Natural killer cell (primary cell): Measurements from ENCODE around the gene GSTA4. TPM values are rescaled to one million over a fixed set of nuclear protein-coding genes. Genes with fewer than 3 reads are reported as not detected.

Source experiments
- ATAC-seq, 3 donors: fragments of 150-1000 bp in 2 of 3; fragments of 200-7000 bp in 1 of 3; cut with Tn5 transposase; 1 replicate in 1 of 3; 2 replicates in 2 of 3; pipeline ENCODE4 v1.10.0; 2021; ENCODE audit warnings: mild to moderate bottlenecking in 2 of 3, moderate library complexity in 2 of 3
- DNase-seq, 2 donors: peaks; one replicate each; pipeline versions ENCODE4 v3.0.0 to v3.0.0-alpha.2; 2013 to 2021; ENCODE audit warnings: mixed read lengths in 1 of 2
- H3K27ac ChIP-seq: one replicate; pipeline ENCODE4 v1.5.1; 2013; ENCODE audit warnings: mild to moderate bottlenecking, low read length
- H3K27me3 ChIP-seq: one replicate; pipeline ENCODE4 v1.6.1; 2013; ENCODE audit warnings: low read length; ENCODE audit not compliant: control insufficient read depth, insufficient read depth
- H3K36me3 ChIP-seq: one replicate; pipeline ENCODE4 v1.6.1; 2013; ENCODE audit warnings: low read length; ENCODE audit not compliant: control insufficient read depth, insufficient read depth
- H3K4me1 ChIP-seq: one replicate; pipeline ENCODE4 v1.6.1; 2013; ENCODE audit warnings: low read length; ENCODE audit not compliant: control insufficient read depth, insufficient read depth
- H3K4me3 ChIP-seq: one replicate; pipeline ENCODE4 v1.5.1; 2013; ENCODE audit warnings: low read length
- H3K9me3 ChIP-seq: one replicate; pipeline ENCODE4 v1.6.1; 2013; ENCODE audit warnings: low read length; ENCODE audit not compliant: control insufficient read depth, insufficient read depth
- H3K27ac Mint-ChIP-seq, 2 donors: one replicate each; pipeline ENCODE4 v1.8.0; 2022; ENCODE audit warnings: mild to moderate bottlenecking in 2 of 2, mixed read lengths in 2 of 2, moderate library complexity in 1 of 2
- H3K27me3 Mint-ChIP-seq, 2 donors: one replicate each; pipeline ENCODE4 v1.8.0; 2022; ENCODE audit warnings: low read depth in 2 of 2, mixed read lengths in 2 of 2
- H3K36me3 Mint-ChIP-seq: one replicate; pipeline ENCODE4 v1.8.0; 2022; ENCODE audit warnings: mixed read lengths
- H3K4me1 Mint-ChIP-seq, 2 donors: one replicate each; pipeline ENCODE4 v1.8.0; 2022; ENCODE audit warnings: mixed read lengths in 2 of 2
- H3K4me3 Mint-ChIP-seq: one replicate; pipeline ENCODE4 v1.8.0; 2022; ENCODE audit warnings: mild to moderate bottlenecking, moderate library complexity, mixed read lengths
- H3K9me3 Mint-ChIP-seq, 2 donors: one replicate each; pipeline ENCODE4 v1.8.0; 2022; ENCODE audit warnings: mixed read lengths in 2 of 2
- WGBS: methylation state at CpG from one replicate; pipeline ENCODE4 v1.1.7; 2013; ENCODE audit warnings: missing lambda C conversion rate; ENCODE audit not compliant: insufficient coverage; 5-methylcytosine and 5-hydroxymethylcytosine counted together
- intact Hi-C: fragments of 100-400 bp; cut with micrococcal nuclease; formaldehyde crosslinking; loops from one replicate; pipeline ENCODE4 v1.14.2; 2022
- total RNA-seq, 4 donors: library from RNA; stranded (reverse); fragments of 120-200 nt in 1 of 4; gene quantifications; one replicate each; pipeline versions ENCODE4 v1.2.3 to v1.2.4, GENCODE V29; 2013 to 2022
- TF ChIP-seq, protein P1 (sequence below): fragments of 200-600 bp; IDR thresholded peaks from one replicate; pipeline ENCODE4 v1.8.0; 2022; ENCODE audit warnings: antibody characterized with exemption

Gene GSTA4
- total RNA-seq, 3 donors from 2014 or later (not counting 1 experiment from before 2014, with no cell fraction given): 0.55 to 2.5 (median 1.8) TPM

DNA sequence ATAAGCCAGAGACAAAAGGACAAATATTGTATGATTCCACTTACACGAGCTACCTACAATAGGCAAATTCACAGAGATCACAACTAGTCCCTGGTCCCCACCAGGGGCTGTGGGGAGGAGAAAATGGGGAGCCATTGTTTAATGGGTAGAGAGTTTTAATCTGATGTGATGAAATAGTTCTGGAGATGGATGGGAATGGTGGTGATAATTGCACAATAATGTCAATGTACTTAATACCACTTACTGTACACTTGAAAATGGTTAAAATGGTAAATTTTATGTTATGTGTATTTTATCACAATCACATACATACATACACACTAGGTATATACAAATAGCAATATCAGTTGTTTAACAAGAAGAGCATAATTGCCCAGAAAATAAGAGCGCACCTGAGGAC, 61.3 kb downstream of the GSTA4 start:
- no peaks in the 10 kb centered on the region for H3K4me1 Mint-ChIP-seq
- H3K9me3 Mint-ChIP-seq: no peaks in the 10 kb centered on the region
- 100% methylated on average over 2 of the region's 2 CpGs for WGBS
- Histone ChIP-seq H3K27me3 (no peaks in the 10 kb centered on the region), H3K36me3 (no peaks in the 10 kb centered on the region), H3K4me1 (no peaks in the 10 kb centered on the region), H3K4me3 (no peak overlapping the region), H3K9me3 (no peaks in the 10 kb centered on the region), H3K27ac (no peak overlapping the region)
- H3K4me3 Mint-ChIP-seq: no peak overlapping the region
- intact Hi-C loops: no loop called here
- peaks cover 7 to 10% of the 10 kb centered on the region in 2 donors for H3K27me3 Mint-ChIP-seq
- DNase-seq: no peak
- no peak overlapping the region for H3K27ac Mint-ChIP-seq
- TF ChIP-seq, protein P1, sequence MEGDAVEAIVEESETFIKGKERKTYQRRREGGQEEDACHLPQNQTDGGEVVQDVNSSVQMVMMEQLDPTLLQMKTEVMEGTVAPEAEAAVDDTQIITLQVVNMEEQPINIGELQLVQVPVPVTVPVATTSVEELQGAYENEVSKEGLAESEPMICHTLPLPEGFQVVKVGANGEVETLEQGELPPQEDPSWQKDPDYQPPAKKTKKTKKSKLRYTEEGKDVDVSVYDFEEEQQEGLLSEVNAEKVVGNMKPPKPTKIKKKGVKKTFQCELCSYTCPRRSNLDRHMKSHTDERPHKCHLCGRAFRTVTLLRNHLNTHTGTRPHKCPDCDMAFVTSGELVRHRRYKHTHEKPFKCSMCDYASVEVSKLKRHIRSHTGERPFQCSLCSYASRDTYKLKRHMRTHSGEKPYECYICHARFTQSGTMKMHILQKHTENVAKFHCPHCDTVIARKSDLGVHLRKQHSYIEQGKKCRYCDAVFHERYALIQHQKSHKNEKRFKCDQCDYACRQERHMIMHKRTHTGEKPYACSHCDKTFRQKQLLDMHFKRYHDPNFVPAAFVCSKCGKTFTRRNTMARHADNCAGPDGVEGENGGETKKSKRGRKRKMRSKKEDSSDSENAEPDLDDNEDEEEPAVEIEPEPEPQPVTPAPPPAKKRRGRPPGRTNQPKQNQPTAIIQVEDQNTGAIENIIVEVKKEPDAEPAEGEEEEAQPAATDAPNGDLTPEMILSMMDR: no peak
- no peak for ATAC-seq
- no peaks in the 10 kb centered on the region for H3K36me3 Mint-ChIP-seq

DNA sequence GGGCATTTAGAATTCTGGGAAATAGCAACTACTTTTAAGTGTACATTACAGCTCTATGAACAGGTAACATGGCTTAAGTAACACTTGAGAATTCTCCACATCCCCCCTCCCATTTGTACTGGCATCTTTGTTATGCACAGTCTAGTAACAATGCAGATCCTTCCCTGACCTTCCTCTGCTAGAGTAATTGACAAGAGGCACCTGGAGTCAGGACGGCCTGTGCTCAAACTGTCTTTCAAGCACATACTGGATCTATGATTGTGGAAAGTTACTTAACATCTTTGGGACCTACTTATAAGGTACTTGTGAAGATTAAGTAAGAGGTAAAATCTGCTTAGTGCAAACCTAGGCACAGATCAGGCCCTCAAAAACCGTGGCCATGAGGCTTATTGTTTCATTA, 63.7 kb downstream of the GSTA4 start:
- Mint-ChIP-seq H3K36me3 (no peaks in the 10 kb centered on the region), H3K4me1 (no peaks in the 10 kb centered on the region), H3K9me3 (no peaks in the 10 kb centered on the region), H3K27ac (no peak overlapping the region), H3K27me3 (peaks cover 12 to 24% of the 10 kb centered on the region in 2 donors), H3K4me3 (no peak overlapping the region)
- ATAC-seq: no peak
- 82% methylated on average over 2 of the region's 2 CpGs for WGBS
- no peak for DNase-seq
- H3K4me3 ChIP-seq: no peak overlapping the region
- no peaks in the 10 kb centered on the region for H3K9me3 ChIP-seq
- no peak overlapping the region for H3K27ac ChIP-seq
- TF ChIP-seq, protein P1: no peak
- no peaks in the 10 kb centered on the region for H3K4me1 ChIP-seq
- H3K27me3 ChIP-seq: no peaks in the 10 kb centered on the region
- intact Hi-C loops: no loop called here
- H3K36me3 ChIP-seq: no peaks in the 10 kb centered on the region

DNA sequence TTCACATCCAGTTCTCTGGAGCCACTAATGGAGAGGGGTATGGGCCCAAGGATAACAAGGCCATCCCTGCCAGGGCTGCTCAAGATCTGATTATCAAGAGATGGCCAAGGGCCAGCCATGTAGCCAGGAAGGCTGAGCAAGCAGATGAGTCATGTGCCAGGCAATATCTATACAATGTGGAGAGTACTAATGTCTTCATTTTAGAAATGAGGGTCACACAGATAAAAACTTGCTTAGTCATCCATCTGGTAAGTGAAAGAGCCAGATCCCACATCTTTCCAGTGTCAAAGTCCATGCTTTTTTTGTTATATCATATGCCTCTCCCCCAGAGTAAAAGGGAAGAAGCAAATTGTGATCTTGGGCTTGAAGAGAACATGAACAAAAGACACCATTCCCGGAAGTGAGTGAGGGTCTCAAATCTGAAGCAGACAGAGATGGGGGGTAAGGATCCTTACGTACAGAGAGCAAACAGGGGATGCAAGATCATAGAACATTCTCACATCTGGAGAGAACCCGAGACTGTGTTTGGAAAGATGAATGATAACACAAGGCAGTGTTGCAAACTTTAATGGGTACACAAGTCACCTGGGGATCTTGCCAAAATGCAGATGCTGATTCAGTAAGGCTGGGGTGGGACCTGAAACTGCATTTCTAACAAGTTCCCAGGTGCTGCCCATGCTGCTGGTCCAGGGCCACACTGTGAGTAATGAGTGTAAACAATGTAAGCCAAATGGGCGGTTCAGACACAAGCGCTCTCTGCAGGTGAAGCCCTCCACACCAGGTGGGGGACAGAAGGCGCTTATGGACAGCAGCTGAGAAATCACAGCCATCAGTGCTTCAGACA, 65.5 kb downstream of the GSTA4 start:
- WGBS: 97% methylated on average over 6 of the region's 6 CpGs
- Mint-ChIP-seq H3K9me3 (no peaks in the 10 kb centered on the region), H3K36me3 (no peaks in the 10 kb centered on the region), H3K4me3 (no peak overlapping the region), H3K4me1 (no peaks in the 10 kb centered on the region), H3K27me3 (peaks cover 12 to 31% of the 10 kb centered on the region in 2 donors), H3K27ac (no peak overlapping the region)
- Histone ChIP-seq H3K4me1 (no peaks in the 10 kb centered on the region), H3K27ac (no peak overlapping the region), H3K27me3 (no peaks in the 10 kb centered on the region), H3K4me3 (no peak overlapping the region), H3K9me3 (no peaks in the 10 kb centered on the region), H3K36me3 (no peaks in the 10 kb centered on the region)
- ATAC-seq: no peak
- intact Hi-C loops: no loop called here
- TF ChIP-seq, protein P1: no peak
- no peak for DNase-seq

Other genes starting within 250 kb of the GSTA4 start
- gene GSTA2, start 231.8 kb downstream of the GSTA4 start, total RNA-seq: not detected
- gene GSTA1, start 191.5 kb downstream of the GSTA4 start, total RNA-seq: not detected
- gene GSTA5, start 154.5 kb downstream of the GSTA4 start, total RNA-seq: not detected
- not detected for gene GSTA3, start 85.6 kb downstream of the GSTA4 start, total RNA-seq
- 10 to 100 TPM in 2 of 3 donors, 1 to 10 TPM in 1; 9.0 to 14.3 (median 13.5) TPM for gene CILK1, start 66.5 kb upstream of the GSTA4 start, total RNA-seq
- gene FBXO9, start 70.1 kb upstream of the GSTA4 start, total RNA-seq: 10 to 100 TPM; 82.4 to 96.6 (median 88.9) TPM
- under 1 TPM in 1 of 3 donors, not detected in 2; 0.20 TPM for gene GCM1, start 153.6 kb upstream of the GSTA4 start, total RNA-seq